Nephron (organoid): Measurements from ENCODE around the gene NPM3.

Source experiments
- H3K27ac Mint-ChIP-seq, 3 experiments: 2 replicates each; pipeline ENCODE4 v1.8.0; 2020; ENCODE audit warnings: mixed read lengths in 3 of 3, mild to moderate bottlenecking in 2 of 3, moderate library complexity in 1 of 3
- H3K27me3 Mint-ChIP-seq: 2 replicates; pipeline ENCODE4 v1.8.0; 2021; ENCODE audit warnings: low read depth, mild to moderate bottlenecking, moderate library complexity, mixed read lengths
- H3K36me3 Mint-ChIP-seq: 2 replicates; pipeline ENCODE4 v1.8.0; 2020; ENCODE audit warnings: low read depth, mixed read lengths
- H3K4me1 Mint-ChIP-seq: 2 replicates; pipeline ENCODE4 v1.8.0; 2020; ENCODE audit warnings: mixed read lengths
- H3K4me3 Mint-ChIP-seq, 3 experiments: 2 replicates each; pipeline ENCODE4 v1.8.0; 2020; ENCODE audit warnings: mild to moderate bottlenecking in 3 of 3, mixed read lengths in 3 of 3, moderate library complexity in 2 of 3
- H3K9me3 Mint-ChIP-seq: 2 replicates; pipeline ENCODE4 v1.8.0; 2020; ENCODE audit warnings: mixed read lengths
- TF ChIP-seq, protein P1 (sequence below), 3 experiments: fragments of 200-600 bp; sonication (generic); IDR thresholded peaks; one replicate each; pipeline ENCODE4 v1.5.0; 2021; ENCODE audit warnings: antibody characterized with exemption in 3 of 3; ENCODE audit not compliant: unreplicated experiment in 3 of 3

NPM3 gene

DNA sequence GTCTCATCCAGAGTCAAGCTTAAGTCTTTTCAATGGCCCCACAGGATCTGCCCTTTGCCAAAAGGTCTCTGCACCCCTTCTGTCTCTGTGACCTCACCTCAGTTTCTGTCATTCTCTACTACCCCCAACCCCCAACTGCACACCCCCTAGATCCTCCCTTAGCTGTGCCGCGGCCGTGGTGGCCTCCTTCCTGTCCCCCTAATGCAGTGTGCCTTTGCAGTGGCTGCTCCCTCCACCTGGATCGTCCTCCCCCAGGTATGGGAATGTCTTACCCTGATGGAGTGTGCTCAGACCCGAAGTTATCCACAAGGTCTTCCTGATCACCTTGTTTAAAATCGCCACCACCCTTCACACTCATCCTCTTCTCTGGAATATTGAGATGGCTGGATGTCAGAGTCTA lies 16.9 kb downstream of the NPM3 start:
- H3K4me3 Mint-ChIP-seq, result no peak overlapping the region
- no peaks in the 10 kb centered on the region for H3K9me3 Mint-ChIP-seq
- no peaks in the 10 kb centered on the region for H3K4me1 Mint-ChIP-seq
- no peak overlapping the region for H3K27ac Mint-ChIP-seq
- H3K36me3 Mint-ChIP-seq, result no peaks in the 10 kb centered on the region
- TF ChIP-seq, protein P1, sequence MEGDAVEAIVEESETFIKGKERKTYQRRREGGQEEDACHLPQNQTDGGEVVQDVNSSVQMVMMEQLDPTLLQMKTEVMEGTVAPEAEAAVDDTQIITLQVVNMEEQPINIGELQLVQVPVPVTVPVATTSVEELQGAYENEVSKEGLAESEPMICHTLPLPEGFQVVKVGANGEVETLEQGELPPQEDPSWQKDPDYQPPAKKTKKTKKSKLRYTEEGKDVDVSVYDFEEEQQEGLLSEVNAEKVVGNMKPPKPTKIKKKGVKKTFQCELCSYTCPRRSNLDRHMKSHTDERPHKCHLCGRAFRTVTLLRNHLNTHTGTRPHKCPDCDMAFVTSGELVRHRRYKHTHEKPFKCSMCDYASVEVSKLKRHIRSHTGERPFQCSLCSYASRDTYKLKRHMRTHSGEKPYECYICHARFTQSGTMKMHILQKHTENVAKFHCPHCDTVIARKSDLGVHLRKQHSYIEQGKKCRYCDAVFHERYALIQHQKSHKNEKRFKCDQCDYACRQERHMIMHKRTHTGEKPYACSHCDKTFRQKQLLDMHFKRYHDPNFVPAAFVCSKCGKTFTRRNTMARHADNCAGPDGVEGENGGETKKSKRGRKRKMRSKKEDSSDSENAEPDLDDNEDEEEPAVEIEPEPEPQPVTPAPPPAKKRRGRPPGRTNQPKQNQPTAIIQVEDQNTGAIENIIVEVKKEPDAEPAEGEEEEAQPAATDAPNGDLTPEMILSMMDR (IDR thresholded peaks at IDR 0.05; ENCODE audit: unreplicated experiment in 3 of 3), result no peak
- H3K27me3 Mint-ChIP-seq, result peaks cover 77% of the 10 kb centered on the region

DNA sequence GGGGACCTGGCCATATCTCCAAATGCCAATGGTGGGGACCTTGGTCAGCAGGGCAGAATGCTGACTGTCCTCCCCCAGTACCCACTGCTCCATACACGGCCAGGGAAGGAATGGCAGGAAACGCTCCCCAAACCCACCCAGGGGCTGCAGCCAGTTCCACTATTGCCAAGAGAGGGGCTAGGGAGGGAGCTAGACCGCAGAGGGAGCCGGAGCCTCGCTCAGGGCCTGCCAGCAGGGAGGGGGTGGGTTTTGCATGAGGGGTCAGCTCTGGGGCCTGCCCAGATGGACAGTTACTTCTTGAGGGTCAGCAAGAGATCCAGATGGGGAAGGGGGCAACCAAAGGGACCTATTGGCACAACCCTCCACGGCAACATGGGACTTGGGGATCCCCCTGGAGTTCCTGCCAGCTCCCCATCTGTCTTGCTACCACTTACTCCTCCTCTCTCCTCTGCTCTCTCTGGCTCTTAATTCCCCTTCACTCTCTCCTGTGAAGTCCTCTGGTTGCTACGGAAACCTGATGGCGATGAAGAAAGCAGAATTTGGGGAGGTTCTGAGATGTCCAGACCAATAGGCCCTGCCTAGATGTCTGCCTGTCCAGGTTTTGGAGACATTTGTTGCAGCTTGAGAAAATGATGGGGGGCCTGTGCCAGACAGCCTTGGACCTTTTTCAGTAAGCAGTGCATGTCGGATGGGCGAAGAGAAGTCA lies 20.0 kb downstream of the NPM3 start:
- Mint-ChIP-seq H3K9me3 (no peaks in the 10 kb centered on the region), H3K27me3 (peaks cover 61% of the 10 kb centered on the region), H3K36me3 (no peaks in the 10 kb centered on the region)

DNA sequence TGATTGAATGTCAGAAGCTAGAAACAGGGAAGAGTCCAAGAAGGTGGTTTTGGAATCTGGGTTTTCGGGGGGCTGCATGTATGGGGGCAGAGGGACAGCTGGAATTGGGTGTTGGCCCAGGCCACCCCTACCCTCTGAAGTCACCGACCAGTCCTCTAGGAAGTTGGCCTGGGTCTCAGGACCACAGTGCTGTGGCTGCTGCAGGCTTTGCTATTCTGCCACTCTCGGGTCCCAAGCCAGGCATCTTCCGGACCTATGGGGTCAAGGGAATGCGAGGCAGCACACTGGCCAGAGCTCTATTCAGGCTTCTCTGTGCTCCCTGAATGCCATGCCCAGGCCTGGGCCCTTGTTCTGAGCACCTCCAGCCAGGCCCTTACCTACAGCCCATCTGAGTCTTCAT lies 20.5 kb downstream of the NPM3 start:
- no peaks in the 10 kb centered on the region for H3K9me3 Mint-ChIP-seq
- H3K36me3 Mint-ChIP-seq, result no peaks in the 10 kb centered on the region
- peaks cover 11% of the 10 kb centered on the region for H3K4me1 Mint-ChIP-seq
- H3K27ac Mint-ChIP-seq, result no peak overlapping the region
- H3K27me3 Mint-ChIP-seq, result peaks cover 59% of the 10 kb centered on the region
- TF ChIP-seq, protein P1 (IDR thresholded peaks at IDR 0.05; ENCODE audit: unreplicated experiment in 3 of 3), result no peak
- H3K4me3 Mint-ChIP-seq, result no peak overlapping the region

More for the DNA sequence above, 20.0 kb downstream of the NPM3 start:
- Mint-ChIP-seq H3K27ac (no peak overlapping the region), H3K4me1 (peaks cover 7% of the 10 kb centered on the region), H3K4me3 (no peak overlapping the region)
- TF ChIP-seq, protein P1 (IDR thresholded peaks at IDR 0.05; ENCODE audit: unreplicated experiment in 3 of 3), result no peak

DNA sequence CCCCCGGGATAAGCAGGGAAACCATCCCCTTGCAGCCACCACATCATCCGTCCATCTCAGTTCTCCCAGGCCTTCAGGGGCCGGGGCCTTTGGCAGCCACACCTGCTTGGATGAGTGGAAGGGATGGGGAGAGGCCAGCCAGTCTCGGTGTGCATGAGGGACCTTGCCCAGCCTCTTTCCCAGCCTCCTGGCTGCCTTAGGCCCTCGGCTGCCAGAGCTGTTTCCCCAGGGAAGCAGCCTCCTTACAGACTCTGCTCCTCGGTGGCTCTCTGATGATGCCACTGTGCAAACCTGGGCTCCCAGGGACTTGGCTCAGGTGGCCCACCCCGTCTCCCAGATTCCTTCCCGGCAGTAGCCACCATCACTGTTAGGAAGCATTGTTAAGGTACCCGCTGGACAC lies 22.0 kb downstream of the NPM3 start:
- Mint-ChIP-seq H3K27me3 (peaks cover 44% of the 10 kb centered on the region), H3K9me3 (no peaks in the 10 kb centered on the region), H3K4me1 (peaks cover 11% of the 10 kb centered on the region), H3K27ac (no peak overlapping the region), H3K4me3 (no peak overlapping the region), H3K36me3 (no peaks in the 10 kb centered on the region)
- TF ChIP-seq, protein P1 (IDR thresholded peaks at IDR 0.05; ENCODE audit: unreplicated experiment in 3 of 3), result no peak

DNA sequence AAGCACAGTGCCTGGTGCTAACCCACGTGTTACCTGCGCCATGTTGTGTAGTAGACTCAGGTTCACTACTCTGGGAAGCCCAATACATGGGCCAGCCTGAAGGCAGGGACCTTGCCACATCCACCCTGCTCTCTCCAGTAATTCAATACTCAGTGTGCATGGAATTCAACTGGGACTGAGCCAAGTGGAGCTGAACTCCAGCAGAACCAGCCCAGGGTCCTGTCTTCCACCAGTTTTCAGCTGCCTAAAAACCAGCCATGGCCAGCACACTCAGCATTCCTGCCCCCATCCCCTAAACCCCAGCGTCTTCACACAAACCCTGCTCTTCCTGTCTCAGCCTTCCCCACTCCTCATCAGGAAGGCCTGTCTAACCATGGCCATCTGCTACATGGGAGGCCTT lies 22.7 kb downstream of the NPM3 start:
- TF ChIP-seq, protein P1 (IDR thresholded peaks at IDR 0.05; ENCODE audit: unreplicated experiment in 3 of 3), result no peak
- Mint-ChIP-seq H3K36me3 (no peaks in the 10 kb centered on the region), H3K4me3 (no peak overlapping the region), H3K4me1 (peaks cover 11% of the 10 kb centered on the region), H3K9me3 (no peaks in the 10 kb centered on the region), H3K27me3 (peaks cover 37% of the 10 kb centered on the region), H3K27ac (no peak overlapping the region)
